Measurements from ENCODE around the gene MAST4. TPM values are rescaled to one million over a fixed set of nuclear protein-coding genes. Genes with fewer than 3 reads are reported as not detected.

The MAST4 gene
- total RNA-seq, 1 donor from 2014 or later, result 52.6 TPM

- no peak for TF ChIP-seq CTCF (IDR thresholded peaks at IDR 0.05)
- DNase-seq, result no peak
- intact Hi-C loops (cut with DNase I), result no loop called here
- H3K27me3 ChIP-seq, result no peaks in the 10 kb centered on the region
- H3K4me3 ChIP-seq, result no peak overlapping the region
- no peaks in the 10 kb centered on the region for H3K4me1 ChIP-seq
- no peak for ATAC-seq
- no peaks in the 10 kb centered on the region for H3K9me3 ChIP-seq
- peaks cover 42% of the 10 kb centered on the region for H3K36me3 ChIP-seq
- H3K27ac ChIP-seq, result no peak overlapping the region
Measured at GRCh38 chr5:67102708-67103107, 506.5 kb downstream of the MAST4 start.

- TF ChIP-seq CTCF (IDR thresholded peaks at IDR 0.05), result no peak
- no peak overlapping the region for H3K27ac ChIP-seq
- DNase-seq (no peak), ATAC-seq (no peak)
- H3K9me3 ChIP-seq, result no peaks in the 10 kb centered on the region
- H3K4me3 ChIP-seq, result no peak overlapping the region
- peaks cover 44% of the 10 kb centered on the region for H3K36me3 ChIP-seq
- H3K4me1 ChIP-seq, result no peaks in the 10 kb centered on the region
- intact Hi-C loops (cut with DNase I), result no loop called here
- no peaks in the 10 kb centered on the region for H3K27me3 ChIP-seq
Measured at GRCh38 chr5:67104859-67105258, 508.7 kb downstream of the MAST4 start.

GRCh38 chr5:67105270-67105669, 509.1 kb downstream of the MAST4 start:
- intact Hi-C loops (cut with DNase I), result no loop called here
- H3K9me3 ChIP-seq, result no peaks in the 10 kb centered on the region
- DNase-seq (no peak), ATAC-seq (no peak)
- no peaks in the 10 kb centered on the region for H3K27me3 ChIP-seq
- H3K36me3 ChIP-seq, result peaks cover 48% of the 10 kb centered on the region
- TF ChIP-seq CTCF (IDR thresholded peaks at IDR 0.05), result no peak
- H3K4me3 ChIP-seq, result no peak overlapping the region
- H3K27ac ChIP-seq, result no peak overlapping the region
- H3K4me1 ChIP-seq, result no peaks in the 10 kb centered on the region

- H3K36me3 ChIP-seq, result peaks cover 49% of the 10 kb centered on the region
- H3K4me3 ChIP-seq, result no peak overlapping the region
- DNase-seq, result no peak
- H3K27ac ChIP-seq, result no peak overlapping the region
- no peaks in the 10 kb centered on the region for H3K9me3 ChIP-seq
- no peaks in the 10 kb centered on the region for H3K27me3 ChIP-seq
- ATAC-seq, result no peak
- intact Hi-C loops (cut with DNase I), result no loop called here
- TF ChIP-seq CTCF (IDR thresholded peaks at IDR 0.05), result no peak
- H3K4me1 ChIP-seq, result no peaks in the 10 kb centered on the region
Measured at GRCh38 chr5:67106626-67107342, 510.6 kb downstream of the MAST4 start.

GRCh38 chr5:67111779-67112178, 515.6 kb downstream of the MAST4 start:
- intact Hi-C loops (cut with DNase I), result no loop called here
- Histone ChIP-seq H3K4me1 (no peaks in the 10 kb centered on the region), H3K27ac (no peak overlapping the region), H3K36me3 (peaks cover 44% of the 10 kb centered on the region), H3K27me3 (no peaks in the 10 kb centered on the region), H3K9me3 (no peaks in the 10 kb centered on the region), H3K4me3 (no peak overlapping the region)
- TF ChIP-seq CTCF (IDR thresholded peaks at IDR 0.05), result no peak
- no peak for DNase-seq
- no peak for ATAC-seq

GRCh38 chr5:67115246-67115645, 519.1 kb downstream of the MAST4 start:
- ATAC-seq (no peak), DNase-seq (no peak)
- Histone ChIP-seq H3K9me3 (no peaks in the 10 kb centered on the region), H3K4me1 (no peaks in the 10 kb centered on the region), H3K36me3 (peaks cover 56% of the 10 kb centered on the region), H3K27ac (no peak overlapping the region), H3K4me3 (no peak overlapping the region), H3K27me3 (no peaks in the 10 kb centered on the region)
- TF ChIP-seq CTCF (IDR thresholded peaks at IDR 0.05), result no peak
- intact Hi-C loops (cut with DNase I), result no loop called here
